Stimulated activated CD8-positive, alpha-beta memory T cell treated with anti-CD3 and anti-CD28 coated beads, Interleukin-12 subunit alpha, Interleukin-12 subunit beta, amount 100 ng/mL, for 4 hours (primary cell): ENCODE measurements around the gene ARSB.

ENCODE experiments used
- DNase-seq: peaks from one replicate; pipeline ENCODE4 v3.0.0-alpha.2; 2020; ENCODE audit warnings: low read depth

Gene ARSB

GRCh38 chr5:78804995-78805394, 180.1 kb downstream of the ARSB start:
- DNase-seq = no peak

DNA sequence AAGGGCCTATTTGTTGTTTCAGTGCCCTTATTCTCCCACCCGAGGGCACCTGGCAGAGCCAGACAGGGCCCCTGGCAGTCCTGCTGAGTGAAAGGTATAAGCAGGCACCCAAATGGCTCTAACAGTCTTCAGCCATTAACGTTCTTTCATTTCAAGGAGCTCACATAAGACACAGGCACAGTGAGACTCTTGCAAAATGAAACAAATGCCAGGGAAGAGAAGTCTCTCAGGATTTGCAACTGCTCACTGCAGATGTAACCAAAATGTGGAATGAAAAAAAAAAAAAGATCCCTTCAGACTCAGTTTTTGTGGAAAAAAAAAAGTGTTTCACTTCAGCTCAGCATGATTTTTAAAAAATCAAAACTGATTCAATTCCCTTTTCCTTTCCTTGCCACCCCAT, 181.2 kb downstream of the ARSB start:
- DNase-seq = no peak

DNA sequence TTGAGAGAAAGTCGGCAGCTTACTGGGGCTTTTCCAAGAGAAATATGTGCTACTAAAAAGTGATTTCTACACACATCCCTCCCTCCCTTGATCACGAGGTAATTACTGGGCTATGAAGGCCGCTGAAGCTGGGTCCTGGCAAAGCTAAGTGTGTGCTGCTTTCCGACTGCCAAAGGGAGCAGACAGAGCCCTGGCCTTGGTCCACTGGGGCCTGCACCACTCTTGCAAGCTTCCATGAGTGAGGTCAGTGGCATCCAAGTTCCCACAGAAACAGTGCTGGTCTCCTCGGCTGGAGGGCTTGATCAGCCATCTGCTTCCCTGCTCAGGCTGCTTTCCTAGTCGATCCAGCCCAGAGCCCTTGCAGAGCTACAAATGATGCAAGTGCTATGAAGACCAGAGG, 181.8 kb downstream of the ARSB start:
- no peak for DNase-seq

- no peak for DNase-seq
These were observed 183.7 kb downstream of the ARSB start for GRCh38 chr5:78801413-78801812.

DNA sequence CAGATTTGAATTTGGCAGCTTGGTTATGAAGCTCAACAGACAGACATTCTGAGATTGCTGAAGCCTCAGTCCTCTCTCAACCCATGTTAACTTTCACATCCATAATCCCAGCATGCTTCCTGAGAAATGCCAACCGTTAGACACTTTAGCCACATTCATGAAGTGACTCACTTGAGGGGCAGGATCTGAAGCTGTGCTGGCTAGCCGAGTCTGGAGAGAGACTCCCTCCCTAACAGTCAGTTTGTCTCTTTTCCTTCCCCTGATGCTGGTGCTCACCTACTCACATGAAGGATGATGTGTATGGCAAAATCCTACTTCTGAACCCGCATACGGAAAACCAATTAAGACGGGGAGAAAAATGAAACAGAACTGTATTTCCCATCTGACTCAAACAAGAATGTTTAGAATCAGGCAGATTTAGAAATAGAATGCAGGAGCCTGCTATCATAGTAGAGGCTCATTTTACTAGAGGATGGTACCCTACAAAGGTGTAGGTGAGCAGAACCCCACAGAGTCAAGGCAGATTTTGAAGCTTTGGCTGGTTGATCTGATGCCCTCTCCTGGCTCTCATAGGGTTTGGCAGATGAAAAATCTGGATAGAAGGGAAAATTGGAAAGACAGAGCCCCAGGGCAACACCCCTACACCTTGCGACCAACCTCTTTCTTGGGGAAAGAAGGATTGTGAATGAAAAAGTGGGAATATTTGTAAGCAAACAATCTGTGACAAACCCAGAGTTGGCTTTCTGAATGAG, 185.7 kb downstream of the ARSB start:
- no peak for DNase-seq

- DNase-seq = no peak
These were observed 186.5 kb downstream of the ARSB start for GRCh38 chr5:78798673-78799029.

DNA sequence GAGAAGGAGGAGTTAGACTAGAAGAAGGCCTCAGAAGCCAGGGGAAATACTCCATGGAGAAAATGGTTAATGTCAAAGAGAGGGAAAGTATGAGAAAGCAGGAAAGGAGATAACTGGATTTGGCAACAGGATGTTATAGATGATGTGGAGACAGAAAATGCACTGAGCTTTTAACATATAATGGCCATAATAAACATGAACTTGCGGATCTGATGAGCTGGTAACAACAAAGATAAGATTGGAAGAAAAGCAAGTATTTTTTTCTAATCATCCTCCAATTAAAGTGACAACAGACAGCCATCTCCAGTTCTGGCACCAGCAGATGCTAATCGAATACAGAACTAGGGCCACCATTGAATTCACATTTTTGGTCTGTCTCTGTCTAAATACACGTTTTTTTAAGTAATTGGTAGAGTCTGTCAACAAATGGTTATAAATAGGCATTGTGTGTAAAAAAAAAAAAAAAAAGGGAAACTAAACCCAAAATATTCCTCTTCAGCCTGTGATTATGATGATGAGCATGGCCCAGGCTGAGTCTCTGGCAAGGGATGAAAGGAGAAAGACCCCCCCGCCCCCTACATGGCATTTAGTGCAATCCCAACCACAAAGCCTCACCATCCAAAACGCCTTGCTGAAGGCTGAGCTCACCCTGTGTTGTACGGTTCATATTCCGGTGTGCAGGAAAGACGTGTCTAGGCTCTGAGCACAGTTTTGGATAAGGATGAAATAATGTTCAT, 187.0 kb downstream of the ARSB start:
- DNase-seq = no peak

- no peak for DNase-seq
These were observed 189.4 kb downstream of the ARSB start for GRCh38 chr5:78795757-78796156.

GRCh38 chr5:78794693-78795215, 190.4 kb downstream of the ARSB start:
- DNase-seq = no peak

DNA sequence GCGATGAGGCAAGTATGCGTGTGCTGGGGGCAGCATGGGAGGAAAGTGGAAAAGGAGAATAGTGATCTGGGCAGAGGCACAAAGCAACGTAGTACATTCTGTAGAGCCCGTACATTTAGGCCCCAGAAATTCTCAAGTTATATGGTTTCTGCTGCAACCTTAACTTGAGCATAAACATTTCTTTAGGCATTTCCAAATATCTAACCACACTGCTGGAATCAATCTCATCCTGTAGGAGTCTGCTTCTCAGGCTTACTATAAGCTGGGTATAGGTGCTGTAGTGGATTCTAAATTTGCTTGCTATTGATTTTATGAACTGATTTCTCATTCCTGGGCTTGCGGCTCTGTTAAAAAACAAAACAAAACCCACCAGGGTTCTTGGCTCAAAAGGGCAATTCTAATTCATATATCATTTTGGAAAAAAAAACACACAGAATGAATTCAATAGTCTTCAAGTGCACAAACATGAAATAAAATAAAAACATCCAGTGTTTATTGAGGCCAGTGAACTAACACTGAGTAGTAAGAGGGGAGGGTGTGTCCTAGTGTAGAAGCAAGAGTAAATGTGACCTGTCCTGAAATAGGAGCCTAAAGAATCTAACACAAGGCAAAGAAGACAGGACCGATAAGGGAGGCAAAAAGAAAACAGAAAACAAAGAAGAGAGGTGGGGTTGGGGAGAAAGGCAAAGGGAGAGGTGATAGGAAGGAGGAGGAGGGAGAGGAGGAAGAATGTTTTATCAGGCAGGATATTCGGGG, 191.0 kb downstream of the ARSB start:
- no peak for DNase-seq

GRCh38 chr5:78792345-78793055, 192.6 kb downstream of the ARSB start:
- DNase-seq = no peak

- DNase-seq = no peak
These were observed 193.5 kb downstream of the ARSB start for GRCh38 chr5:78791501-78792100.

DNA sequence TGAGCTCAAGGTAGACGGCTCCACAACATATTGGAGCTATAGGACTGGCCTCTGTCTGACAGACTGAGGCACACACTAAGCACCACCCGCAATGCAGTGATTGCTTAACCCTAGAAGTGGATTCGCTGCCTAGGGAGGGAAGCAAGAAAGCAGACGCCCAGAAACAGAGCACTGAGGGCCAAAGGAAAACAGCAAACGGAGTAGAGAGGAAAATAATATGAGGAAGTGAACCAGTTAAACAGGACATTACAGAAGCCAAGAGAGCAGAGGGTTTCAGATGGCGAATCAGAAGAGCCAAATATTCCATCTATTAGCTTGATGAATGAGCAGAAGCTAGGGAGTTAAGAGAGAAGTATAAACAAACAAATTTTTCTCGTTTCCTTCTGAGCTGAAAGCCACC, 197.3 kb downstream of the ARSB start:
- no peak for DNase-seq

DNA sequence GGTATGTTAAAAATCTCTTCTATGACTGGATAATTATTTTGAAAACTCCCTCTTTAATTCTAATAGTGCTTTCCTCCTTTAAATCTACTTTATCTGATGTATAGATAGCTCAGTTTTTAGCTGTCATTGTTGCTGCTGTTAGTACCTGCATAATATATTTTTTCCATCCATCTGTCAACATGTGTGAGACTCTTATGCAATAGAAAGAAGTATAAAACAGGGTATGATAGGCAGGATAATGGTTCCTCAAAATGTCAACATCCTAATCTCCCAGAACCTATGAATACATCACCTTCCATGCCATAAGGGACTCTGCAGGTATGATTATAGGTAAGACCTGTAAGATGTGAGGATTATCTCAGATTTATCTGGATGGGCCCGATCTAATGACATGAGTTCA, 199.7 kb downstream of the ARSB start:
- DNase-seq = no peak

GRCh38 chr5:78783434-78784130, 201.5 kb downstream of the ARSB start:
- no peak for DNase-seq

GRCh38 chr5:78782728-78783127, 202.4 kb downstream of the ARSB start:
- no peak for DNase-seq

GRCh38 chr5:78781611-78782286, 203.4 kb downstream of the ARSB start:
- DNase-seq = no peak

DNA sequence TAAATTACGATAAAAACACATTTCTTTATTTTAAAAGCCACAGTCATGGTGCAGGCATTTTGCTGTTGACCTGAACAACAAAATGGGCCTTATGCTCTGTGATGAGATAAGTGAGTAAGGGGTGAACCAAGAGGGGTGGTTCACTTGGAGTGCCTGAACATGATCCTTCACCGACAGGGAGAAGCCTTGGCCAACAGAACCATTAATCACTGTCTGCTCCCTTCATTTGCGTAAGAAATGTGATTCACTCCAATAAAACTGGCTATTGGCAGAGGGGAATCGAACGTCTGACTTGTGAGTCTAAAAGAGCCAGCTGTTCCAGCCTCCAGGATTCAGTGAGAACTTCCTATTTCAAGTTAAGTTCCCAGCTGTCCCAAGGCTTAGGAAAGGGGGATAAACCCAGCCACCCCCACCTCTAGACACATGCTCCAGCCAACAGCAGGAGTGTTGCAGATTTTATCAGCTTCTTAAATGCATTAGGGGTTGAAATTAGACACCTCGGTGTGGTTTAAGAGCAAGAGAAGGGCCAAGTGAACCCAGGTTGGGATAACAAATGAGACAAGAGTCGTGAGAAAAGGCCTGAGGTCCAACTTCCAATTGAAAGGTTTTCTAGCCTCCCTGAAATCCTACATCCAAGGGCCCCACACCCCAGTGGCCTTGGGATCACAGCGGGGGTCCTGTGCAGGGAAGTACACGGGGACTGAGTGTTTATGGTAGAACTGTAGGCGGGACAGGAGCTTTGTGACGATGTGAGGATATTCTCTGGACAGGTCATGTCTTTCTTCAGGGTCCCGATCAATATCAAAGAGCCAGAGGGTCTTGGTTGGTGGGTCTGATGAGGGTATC, 205.1 kb downstream of the ARSB start:
- DNase-seq = no peak

DNA sequence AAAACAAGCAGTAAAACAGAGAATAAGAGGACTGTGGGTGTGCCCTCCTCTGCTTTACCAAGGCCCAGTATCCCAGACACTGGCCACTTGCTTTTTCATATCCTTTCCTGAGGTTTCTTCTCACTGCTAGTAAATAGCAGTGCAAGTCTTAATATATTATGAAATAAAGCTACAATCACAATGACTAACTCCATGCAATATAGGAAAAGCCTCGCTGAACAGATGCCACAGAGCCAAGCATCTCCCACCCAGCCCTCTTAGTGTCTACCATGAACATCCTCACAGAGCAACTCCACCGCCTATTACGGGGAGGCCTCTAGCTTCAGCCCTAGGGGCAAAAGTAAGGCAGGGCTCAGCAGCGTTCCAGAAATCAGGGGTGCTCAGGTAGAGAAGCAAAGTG, 205.8 kb downstream of the ARSB start:
- no peak for DNase-seq

DNA sequence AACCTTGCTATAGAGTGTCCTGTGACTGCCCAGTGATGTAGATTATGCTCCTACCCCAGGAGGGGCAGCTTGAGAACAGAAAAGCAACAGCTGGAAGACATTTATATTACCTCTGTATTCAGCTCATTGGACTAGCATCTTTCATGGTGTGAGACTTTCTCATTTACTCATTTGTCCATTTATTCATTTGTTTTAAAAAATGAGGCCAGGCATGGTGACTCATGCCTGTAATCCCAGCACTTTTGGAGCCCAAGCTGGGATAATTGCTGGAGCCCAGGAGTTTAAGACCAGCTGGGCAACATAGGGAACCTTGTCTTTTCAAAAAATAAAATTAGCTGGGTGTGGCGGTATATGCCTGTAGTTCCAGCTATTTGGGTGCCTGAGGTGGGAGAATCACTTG, 206.6 kb downstream of the ARSB start:
- DNase-seq = no peak
